Amniotic epithelial cell (primary cell): Measurements from ENCODE around the gene PIERCE2.
A peak's percentile ranks its signal among the peaks of the same experiment; 100 is the strongest.
"Not testable (repeated sequence)": the region's sequence is repeated elsewhere in the genome, so short reads cannot be mapped to it uniquely, and the experiment has no call there.

Experiments used
- DNase-seq: peaks from one replicate; pipeline ENCODE4 v3.0.0-alpha.2; 2010; ENCODE audit warnings: low read depth

The PIERCE2 gene, protein sequence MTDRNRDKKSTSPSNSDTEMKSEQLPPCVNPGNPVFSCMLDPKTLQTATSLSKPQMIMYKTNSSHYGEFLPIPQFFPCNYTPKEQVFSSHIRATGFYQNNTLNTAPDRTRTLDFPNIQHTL

DNA sequence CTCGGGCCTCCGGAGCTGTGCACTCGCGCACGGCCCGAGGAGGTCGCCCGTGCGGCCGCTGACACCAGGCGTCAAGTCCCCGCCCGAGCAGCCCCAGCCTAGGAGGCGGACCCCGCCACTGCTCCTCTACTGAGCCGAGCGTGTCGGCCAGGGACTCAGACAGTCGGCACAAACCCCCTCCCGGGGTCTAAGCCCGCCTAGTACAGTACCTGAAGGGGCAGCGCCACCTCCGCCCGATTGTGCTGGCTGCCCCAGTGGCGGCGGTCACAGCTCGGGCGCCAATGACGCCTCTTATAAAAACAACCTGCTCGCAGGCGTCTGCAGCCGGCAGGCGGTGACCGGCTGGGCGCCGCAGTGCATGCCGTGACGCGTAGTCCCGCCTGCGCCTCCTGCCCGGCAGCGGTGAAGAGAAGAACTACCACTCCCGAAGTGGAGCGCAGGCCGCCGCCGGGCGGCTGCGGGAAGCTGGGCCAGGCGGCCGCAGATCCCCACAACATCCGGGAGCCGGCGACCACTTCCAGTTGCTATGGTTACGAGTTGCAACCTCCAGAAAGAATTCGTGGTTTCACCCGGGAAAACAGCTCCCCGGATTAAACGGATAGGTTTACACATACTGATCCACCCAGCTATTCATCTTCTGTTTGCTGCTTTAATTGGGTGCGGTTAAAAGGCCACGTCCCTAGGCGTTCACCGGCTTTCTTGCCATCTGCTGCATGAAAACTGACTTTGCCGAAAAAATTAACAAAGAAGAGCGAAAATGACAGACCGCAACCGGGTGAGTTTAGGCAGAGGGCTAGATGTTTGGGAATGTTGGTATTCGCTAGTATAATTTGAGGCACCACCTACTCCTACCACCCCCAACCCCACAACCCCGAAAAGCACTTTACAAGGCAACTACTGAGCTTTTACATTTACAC lies at the start of gene PIERCE2, which contains the start of gene CCPG1:
Gene PIERCE2 (plus strand): TSS at position 484 of the 917 bp plus-strand sequence. CDS start 274 bp downstream, at position 758.
Gene CCPG1 (minus strand): TSS at position 348 of the 917 bp plus-strand sequence. CDS start 18,935 bp downstream, outside the sequence.
- peak; percentile 96 for DNase-seq

DNA sequence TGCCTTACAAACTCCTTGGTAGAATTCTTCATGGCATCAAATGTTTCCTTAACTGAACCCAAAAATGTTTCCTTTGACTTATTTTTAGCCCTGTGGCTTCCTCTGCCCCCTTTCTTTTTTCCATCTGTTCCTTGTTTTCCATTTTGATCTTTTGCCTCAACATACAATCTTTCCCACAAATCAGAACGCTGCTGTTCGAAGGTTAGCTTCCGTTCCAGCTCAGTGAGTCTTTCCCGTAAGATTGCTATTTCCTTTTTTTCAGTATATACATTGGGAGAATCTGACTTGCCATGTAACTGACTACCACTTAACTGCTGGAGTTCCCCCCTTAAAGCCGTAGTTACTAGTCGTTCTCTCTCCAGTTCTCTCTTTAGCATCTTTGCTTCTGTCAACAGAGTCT lies 48.0 kb upstream of the PIERCE2 start:
- no peak for DNase-seq

DNA sequence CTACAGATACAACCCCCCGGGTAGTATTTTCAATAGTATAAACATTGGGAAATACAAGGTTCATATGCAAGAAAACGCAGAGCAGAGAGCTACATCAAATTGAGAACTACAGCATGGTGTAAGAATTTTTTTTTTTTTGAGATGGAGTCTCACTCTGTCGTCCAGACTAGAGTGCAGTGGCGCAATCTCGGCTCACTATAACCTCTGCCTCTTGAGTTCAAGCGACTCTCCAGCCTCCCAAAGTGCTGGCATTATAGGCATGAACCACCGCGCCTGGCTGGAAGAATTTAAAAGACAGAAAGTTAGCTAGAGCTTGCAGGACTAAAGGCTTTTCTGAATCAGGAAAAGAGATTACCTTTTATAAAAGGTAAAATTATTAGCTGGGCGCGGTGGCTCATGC lies 47.2 kb upstream of the PIERCE2 start:
- no peak for DNase-seq

DNA sequence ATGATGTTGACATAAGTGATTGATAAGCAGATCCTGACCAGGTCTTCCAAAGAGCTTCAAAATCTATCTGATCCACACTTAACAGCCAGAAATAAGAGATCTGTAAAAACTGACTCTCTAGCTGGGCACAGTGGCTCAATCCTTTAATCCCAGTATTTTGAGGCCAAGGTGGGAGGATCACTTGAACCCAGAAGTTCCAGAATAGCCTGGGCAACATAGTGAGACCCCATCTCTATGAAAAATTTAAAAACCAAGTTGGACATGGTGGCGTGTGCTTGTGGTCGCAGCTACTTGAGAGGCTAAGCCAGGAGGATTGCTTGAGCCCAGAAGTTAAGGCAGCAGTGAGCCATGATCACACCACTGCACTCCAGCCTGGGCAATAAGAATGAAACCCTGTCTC lies 45.7 kb upstream of the PIERCE2 start:
- DNase-seq = no peak

DNA sequence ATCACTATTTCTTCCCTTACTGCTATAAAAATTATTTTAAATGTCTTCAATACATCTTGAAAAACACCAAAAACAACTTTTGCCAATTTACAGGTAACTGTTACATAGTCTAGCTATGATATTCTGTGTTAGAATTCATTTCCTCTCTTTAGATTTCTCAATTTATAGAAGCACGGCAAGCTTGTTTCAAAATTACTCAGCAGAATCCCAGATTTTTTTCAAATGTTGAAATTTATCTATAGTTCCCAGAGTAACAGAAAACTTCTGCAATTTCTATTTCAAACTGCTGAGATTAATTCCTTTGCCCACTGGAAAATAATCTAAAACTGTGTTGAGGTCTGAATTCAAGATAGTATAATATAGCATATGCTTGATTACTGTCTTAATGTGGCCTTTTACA lies 41.3 kb upstream of the PIERCE2 start:
- no peak for DNase-seq

DNA sequence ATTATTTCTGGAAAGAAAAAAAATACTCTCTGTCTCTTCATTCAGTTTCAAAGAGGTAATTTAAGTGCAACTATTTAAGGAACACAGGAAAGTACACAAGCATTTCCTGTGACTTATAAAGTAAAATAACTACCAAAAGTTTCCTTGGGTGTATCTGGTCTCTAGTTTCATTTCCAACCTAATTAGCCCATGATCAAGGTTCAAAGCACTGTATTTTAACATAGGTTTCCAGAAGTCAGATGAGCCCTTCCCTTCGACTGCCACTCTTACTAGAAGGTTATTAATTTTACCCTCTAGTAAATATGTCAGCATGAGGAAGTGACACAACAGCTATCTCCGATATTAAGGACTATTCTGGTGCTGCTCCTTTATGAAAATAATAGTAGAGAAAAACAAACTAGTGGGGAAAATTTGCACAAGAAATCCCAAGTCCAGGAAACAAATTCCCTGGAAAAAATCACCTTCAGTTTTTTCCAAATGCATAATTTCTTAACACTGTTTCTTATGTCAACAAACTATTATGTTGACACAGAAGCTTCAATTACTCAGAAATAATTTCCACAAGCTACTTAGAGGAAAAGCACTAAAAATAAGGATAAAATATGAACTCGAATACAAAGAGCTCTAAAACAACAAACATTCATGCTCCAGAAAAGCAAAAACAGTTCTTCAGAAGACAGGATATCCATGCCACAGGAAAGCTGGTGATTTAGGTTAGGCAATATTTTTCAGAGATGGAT lies 35.4 kb upstream of the PIERCE2 start:
- no peak for DNase-seq

DNA sequence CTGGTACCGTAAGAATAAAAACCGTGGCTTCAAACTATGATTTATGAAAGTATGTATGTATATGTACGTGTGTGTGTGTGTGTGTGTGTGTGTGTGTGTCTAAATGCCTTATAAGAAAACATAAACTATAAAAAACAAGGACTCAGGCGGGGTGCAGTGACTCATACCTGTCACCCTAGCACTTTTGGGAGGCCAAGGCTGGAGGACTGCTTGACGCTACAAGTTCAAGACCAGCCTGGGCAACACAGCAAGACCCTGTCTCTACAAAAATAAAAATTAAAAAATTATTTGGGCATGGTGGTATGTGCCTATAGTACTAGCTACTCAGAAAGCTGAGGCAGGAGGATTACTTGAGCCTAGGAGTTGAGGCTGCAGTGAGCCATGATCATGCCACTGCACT lies 29.2 kb upstream of the PIERCE2 start:
- DNase-seq = no peak

DNA sequence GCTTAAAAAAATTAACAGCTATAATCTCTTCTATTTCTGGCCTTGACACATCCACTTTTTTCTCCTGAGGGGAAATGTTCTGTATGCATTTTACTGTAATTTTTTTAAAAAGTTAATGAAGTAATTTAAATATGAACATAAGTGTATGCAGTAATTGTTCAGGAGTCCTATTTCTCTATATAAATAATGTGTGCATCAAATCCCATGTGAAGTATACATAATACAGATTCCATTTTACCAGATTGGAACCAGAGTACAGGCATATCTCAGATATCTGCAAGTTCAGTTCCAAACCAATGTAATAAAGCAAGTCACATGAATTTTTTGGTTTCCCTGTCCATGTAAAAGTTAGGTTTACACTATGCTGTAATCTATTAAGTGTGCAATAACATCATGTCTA lies 26.7 kb upstream of the PIERCE2 start:
- DNase-seq = no peak

DNA sequence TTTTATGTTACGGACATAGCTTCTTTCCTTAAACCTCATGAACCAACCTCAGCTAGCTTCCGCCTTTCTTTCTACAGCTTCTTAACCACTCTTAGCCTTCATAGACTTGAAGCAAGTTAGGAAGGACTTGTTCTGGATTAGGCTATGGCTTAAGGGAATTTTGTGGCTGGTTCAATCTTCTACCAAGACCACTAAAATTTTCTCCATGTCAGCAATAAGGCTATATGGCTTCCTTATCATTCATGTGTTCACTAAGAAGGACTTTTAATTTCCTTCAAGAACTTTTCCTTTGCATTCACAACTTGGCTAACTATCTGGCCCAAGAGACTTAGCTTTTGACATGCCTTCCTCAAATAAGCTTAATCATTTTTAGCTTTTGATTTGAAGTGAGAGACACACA lies 24.6 kb upstream of the PIERCE2 start:
- DNase-seq = no peak

DNA sequence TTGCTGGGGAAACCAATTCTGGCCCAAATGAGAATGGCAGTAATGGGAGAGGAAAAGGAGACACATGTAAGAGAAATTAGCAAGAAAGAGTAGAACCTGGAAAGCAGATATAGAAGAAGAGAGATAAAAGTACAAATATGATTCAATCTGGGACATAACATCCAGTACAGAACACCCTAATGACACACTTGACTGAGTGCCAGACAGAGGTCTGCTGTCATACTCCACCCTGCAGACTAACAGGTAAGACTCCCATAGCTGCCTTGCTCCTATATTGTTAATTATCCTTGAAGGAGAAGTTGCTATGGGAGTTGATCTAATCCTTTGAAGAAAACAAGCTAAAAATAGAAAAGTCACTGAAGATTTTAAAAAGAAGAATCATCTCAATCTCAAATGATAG lies 21.3 kb upstream of the PIERCE2 start:
- DNase-seq = no peak

DNA sequence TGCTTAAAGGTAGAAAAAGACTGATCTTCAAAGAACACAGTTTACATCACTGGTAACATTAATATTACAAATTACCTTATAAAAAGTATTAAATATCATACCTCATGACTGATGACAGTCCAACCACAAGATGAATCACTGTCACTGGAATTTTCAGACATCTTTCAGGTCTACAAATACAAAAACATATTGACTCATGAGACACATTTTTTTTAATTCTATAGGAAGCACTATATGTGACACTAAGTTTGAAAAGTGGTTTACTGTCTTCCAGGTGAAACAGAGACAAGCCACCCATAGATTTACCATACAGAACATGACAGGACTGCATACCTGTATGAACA lies 19.1 kb upstream of the PIERCE2 start:
- peak; percentile 27 for DNase-seq

DNA sequence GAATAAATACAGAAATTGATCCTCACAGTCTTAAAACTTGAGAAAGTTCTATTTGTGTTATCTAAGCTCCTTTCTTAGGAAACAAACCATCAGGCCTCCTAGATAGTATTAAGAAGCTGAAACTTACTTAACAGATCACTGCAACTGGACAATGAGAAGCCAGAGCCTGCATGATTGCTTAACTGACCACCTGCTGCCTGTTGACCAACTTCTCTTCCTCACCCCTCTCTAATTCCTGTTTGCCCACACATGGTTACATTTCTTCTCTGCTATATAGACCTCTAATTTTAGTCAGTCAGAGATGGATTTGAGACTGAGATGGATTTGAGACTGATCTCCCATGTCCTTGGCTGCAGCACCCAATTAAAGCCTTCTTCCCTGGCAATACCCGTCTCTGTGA lies 13.6 kb upstream of the PIERCE2 start:
- DNase-seq = peak; percentile 64

DNA sequence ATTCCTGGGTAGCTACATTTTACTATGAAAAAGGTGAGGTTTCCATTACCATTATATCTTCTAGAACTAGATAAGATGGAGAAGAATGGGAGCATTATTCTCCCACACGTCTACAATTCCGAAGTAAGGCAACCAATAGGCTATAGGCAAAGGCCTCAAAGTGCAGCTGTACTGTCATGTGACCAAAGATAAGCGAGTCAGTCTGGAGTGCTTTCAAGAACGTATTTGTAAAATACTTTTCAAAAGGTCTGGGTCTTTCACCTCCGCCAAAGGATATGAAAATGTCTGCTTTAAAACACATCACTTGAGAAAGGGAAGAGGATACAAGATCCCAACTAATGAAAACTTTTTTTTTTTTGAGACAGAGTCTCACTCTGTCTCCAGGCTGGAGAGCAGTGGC lies 10.1 kb upstream of the PIERCE2 start:
- DNase-seq = no peak

DNA sequence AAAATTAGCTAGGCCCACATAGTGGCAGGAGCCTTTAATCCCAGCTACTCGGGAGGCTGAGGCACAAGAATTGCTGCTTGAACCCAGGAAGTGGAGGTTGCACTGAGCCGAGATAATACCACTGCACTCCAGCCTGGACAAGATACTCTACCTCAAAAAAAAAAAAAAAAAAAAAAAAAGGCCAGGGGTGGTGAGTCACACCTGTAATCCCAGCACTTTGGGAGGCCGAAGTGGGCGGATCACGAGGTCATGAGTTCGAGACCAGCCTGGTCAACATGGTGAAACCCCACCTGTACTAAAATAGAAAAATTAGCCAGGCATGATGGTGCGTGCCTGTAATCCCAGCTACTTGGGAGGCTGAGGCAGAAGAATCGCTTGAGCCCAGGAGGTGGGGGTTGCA lies 8.2 kb upstream of the PIERCE2 start:
- DNase-seq = not testable (repeated sequence)

DNA sequence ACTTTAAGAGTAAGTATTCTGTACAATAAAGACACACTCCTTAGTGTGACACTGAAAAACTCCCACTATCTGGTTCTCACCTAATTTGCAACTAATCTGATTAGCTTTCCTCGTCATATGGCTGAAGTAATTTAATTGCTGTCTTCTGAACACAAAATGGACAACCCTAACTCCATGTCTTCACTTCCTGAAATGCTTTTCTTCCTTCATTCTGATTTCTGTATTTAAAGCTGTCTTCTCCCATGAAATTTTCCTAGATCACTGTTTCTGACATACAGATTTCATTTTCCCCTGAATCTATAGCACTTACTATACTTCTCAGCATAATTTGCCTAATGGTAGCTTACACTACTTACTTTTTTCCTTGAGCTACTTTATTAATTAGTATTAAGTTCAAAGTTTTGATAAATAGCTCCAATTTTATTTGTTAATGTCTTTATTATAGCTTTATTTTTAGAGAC lies 6.5 kb upstream of the PIERCE2 start:
- DNase-seq = no peak

DNA sequence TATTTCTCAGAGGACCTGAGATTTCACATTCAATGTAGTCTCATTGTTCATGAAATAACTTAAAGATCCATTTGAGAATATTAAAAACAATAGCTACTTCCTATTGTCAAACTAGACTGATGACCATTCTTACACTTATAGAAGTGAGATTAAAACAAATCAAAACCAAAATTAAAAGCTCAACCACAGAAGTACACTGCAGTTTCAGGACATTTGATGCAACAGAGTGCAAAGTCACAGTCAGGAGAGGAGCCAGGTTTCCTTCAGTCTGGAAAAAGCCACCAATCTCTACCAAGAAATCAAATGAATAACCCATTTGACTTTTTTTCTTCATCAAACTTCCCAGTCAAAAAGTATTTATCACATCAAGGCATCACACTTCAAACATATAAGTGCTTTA lies 5.6 kb upstream of the PIERCE2 start:
- DNase-seq = no peak

DNA sequence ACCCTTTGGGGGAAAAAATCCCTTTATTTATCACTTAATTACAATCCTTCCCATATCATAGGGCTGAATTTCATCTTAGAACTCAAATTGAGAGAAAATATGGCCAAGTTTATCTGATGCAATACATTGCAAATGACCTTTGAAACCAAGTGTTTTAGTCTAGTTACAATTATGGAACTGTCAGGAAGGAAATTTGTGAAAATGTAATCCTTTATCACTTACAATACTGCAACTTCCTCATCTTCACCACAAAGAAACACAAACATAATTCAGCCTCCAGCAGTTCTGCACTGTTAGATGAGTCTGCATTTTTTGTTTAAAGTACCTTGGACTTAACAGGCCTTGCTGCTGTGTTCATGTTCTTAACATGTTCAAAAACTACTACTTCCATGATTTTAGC lies 4.8 kb upstream of the PIERCE2 start:
- peak; percentile 19 for DNase-seq

DNA sequence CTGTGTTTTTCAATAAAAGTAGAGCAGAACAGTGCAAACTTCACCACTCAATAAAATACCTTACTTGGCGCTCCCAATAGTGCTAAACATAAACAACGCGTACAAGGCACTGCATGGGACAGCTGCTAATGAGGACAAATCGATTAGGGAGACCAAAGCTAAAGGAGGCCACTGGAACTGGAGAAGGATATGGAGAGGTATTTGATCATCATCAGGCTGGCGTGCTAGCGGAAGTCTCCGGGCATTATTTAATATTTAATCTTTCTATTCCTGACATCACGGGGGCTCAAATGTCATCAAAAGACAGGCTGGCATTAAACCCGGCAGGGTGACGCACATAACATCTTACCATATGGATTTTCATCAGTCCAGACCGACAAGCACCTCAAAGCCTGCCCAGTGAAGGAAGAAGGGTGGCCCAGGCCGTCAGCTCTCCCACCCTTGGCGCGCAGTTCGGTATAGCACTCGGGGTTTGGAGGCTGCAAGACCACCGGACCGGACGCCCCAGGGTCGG lies 740 bp upstream of the PIERCE2 start:
- peak; percentile 8 for DNase-seq

DNA sequence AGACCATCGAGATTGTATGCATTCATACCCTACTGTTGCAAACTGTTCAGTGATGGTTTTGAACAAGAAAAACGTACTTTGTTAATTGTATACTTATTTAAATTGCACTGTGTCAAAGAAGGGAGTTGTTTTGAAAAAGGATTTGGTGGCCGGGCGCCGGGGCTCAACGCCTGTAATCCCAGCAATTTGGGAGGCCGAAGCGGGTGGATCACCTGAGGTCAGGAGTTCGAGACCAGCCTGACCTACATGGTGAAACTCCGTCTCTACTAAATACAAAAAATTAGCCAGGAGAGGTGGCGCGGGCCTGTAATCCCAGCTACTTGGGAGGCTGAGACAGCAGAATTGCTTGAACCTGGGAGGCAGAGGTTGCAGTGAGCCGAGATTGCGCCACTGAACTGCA lies 681 bp downstream of the PIERCE2 start:
- not testable (repeated sequence) for DNase-seq

DNA sequence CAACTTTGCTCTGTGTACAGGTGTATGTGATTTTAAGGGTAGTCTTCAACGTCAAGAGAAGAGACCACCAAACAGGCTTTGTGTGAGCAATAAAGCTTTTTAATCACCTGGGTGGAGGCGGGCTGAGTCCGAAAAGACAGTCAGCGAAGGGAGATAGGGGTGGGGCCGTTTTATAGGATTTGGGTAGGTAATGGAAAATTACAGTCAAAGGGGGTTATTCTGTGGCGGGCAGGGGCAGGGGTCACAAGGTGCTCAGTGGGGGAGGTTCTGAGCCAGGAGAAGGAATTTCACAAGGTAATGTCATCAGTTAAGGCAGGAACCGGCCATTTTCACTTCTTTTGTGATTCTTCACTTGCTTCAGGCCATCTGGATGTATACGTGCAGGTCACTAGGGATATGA lies 9.4 kb downstream of the PIERCE2 start:
- not testable (repeated sequence) for DNase-seq

DNA sequence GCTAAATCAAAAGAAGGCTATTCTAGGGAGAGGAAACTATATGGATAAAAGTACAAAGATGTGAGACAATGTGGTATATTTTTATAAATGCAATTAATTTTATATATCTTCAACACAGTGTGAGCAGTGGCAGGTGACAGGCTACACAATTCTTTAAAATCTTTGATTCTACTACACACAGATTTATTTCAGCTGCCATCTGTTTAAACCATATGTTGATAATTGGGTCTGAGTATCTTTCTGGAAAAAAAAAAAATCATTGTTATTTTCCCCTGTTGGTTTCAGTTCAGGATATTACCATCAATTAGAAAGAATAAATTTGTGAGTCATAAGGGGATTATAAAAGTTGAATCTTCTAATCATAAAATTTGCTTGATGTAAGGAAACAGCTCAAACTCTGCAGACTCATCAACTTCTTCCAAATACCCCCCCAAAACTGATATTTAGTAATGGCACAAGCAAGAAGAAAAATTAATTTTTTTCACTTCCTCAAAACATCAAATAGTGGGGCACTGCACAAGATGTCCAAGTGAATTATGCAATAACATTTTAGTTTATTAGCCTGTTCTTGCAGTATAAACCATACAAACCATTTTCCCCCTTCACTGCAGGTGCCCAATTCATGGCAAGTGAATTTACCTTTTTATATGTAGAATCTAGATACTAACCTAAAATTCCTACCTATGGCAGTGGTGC lies 12.0 kb downstream of the PIERCE2 start:
- DNase-seq = no peak

DNA sequence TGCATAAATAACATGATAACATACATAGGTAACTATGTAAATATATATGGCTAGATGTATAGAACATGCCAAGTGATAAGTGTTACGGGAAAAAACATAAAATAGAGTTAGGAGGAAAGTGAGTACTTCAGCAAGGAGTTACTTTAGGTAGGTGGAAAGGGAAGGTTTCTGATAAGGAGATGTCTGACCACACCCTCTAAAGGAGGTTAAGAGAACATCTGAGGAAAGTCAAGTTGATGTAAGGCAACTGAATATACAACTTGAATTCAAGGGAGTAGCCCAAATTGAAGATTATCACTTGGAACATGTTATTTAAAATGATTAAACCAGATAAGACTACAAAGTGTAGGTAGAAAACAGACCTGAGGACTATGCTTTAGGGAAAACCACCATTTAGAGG lies 13.8 kb downstream of the PIERCE2 start:
- no peak for DNase-seq
